Fibroblast of the aortic adventitia (primary cell): ENCODE measurements around the gene TMTC3. TPM values are rescaled to one million over a fixed set of nuclear protein-coding genes. Genes with fewer than 3 reads are reported as not detected.
"Not testable (repeated sequence)": the region's sequence is repeated elsewhere in the genome, so short reads cannot be mapped to it uniquely, and the experiment has no call there.

ENCODE experiments used
- DNase-seq: peaks from one replicate; pipeline ENCODE4 v3.0.0-alpha.2; 2010; ENCODE audit warnings: low read depth
- H3K4me3 ChIP-seq: 2 replicates; pipeline ENCODE4 v1.5.1; 2011; ENCODE audit warnings: low read depth, mild to moderate bottlenecking, control low read depth, low read length, moderate library complexity
- CTCF ChIP-seq: IDR thresholded peaks from 2 replicates; pipeline ENCODE4 v1.5.1; 2011; ENCODE audit warnings: mild to moderate bottlenecking, low read length, control low read depth, inconsistent platforms; ENCODE audit not compliant: insufficient read depth
- total RNA-seq: library from RNA; depleted of rRNA; stranded (reverse); fragments of >200 nt; gene quantifications from 2 replicates; pipeline ENCODE4 v1.2.3, GENCODE V29; 2012; ENCODE audit warnings: low replicate concordance

The TMTC3 gene
- total RNA-seq, 1 donor, result 65.3 TPM

- peak; percentile 64 for DNase-seq
- TF ChIP-seq CTCF, result no peak
- H3K4me3 ChIP-seq, result no peak overlapping the region
Observed at GRCh38 chr12:88194868-88195267, 52.8 kb downstream of the TMTC3 start.

GRCh38 chr12:88200029-88200428 lies 57.9 kb downstream of the TMTC3 start:
- TF ChIP-seq CTCF, result no peak
- DNase-seq, result no peak

GRCh38 chr12:88202500-88202899 lies 60.4 kb downstream of the TMTC3 start:
- H3K4me3 ChIP-seq, result no peak overlapping the region
- peak; percentile 2 for TF ChIP-seq CTCF
- DNase-seq, result peak; percentile 33

More at GRCh38 chr12:88200029-88200428, 57.9 kb downstream of the TMTC3 start:
- no peak overlapping the region for H3K4me3 ChIP-seq

GRCh38 chr12:88206601-88207000 lies 64.5 kb downstream of the TMTC3 start:
- no peak overlapping the region for H3K4me3 ChIP-seq
- no peak for TF ChIP-seq CTCF
- peak; percentile 72 for DNase-seq

- peak; percentile 93 for DNase-seq
- TF ChIP-seq CTCF, result no peak
- H3K4me3 ChIP-seq, result no peak overlapping the region
Observed at GRCh38 chr12:88207921-88208620, 66.0 kb downstream of the TMTC3 start.

- TF ChIP-seq CTCF, result no peak
- no peak for DNase-seq
Observed at GRCh38 chr12:88208661-88209060, 66.6 kb downstream of the TMTC3 start.

GRCh38 chr12:88210311-88210710 lies 68.2 kb downstream of the TMTC3 start:
- H3K4me3 ChIP-seq, DNase-seq: not testable (repeated sequence)

More at GRCh38 chr12:88208661-88209060, 66.6 kb downstream of the TMTC3 start:
- H3K4me3 ChIP-seq, result no peak overlapping the region
